Measurements from ENCODE around the gene KCNQ1OT1. TPM values are rescaled to one million over a fixed set of nuclear protein-coding genes. Genes with fewer than 3 reads are reported as not detected.

The KCNQ1OT1 gene
- total and polyA plus RNA-seq, 9 of the 15 experiments (the other 6 are each of a cell fraction or from before 2014, with no cell fraction given): 0.04 to 2.3 (median 0.74) TPM

- TF ChIP-seq E2F1 (CRISPR knock-in tag; IDR thresholded peaks at IDR 0.05) (no peak), MXD1 (CRISPR knock-in tag; IDR thresholded peaks at IDR 0.05; ENCODE audit: borderline replicate concordance, poor library complexity, severe bottlenecking) (no peak), KLF6 (CRISPR knock-in tag; IDR thresholded peaks at IDR 0.05; ENCODE audit: borderline replicate concordance) (no peak), ZNF347 (CRISPR knock-in tag; IDR thresholded peaks at IDR 0.05; ENCODE audit: low read depth) (no peak), MTA3 (IDR thresholded peaks at IDR 0.05; ENCODE audit: borderline replicate concordance) (no peak), CC2D1A (IDR thresholded peaks at IDR 0.05) (no peak), ZNF146 (CRISPR knock-in tag; IDR thresholded peaks at IDR 0.05; ENCODE audit: unreplicated experiment) (no peak), L3MBTL2 (IDR thresholded peaks at IDR 0.05) (peak; percentile 71; the same call in 1 of the 2 replicates), U2AF2 (optimal IDR thresholded peaks at IDR 0.05; ENCODE audit: low read depth, low read length) (no peak), ZNF12 (CRISPR knock-in tag; IDR thresholded peaks at IDR 0.05) (no peak), VEZF1 (CRISPR knock-in tag; IDR thresholded peaks at IDR 0.05) (peak; percentile 74), ZNF449 (CRISPR knock-in tag; IDR thresholded peaks at IDR 0.05) (no peak), ZNF316 (IDR thresholded peaks at IDR 0.05) (peak; percentile 43), CEBPB (tag; IDR thresholded peaks at IDR 0.05) (no peak), BACH1 (tag; IDR thresholded peaks at IDR 0.05) (no peak), ZBTB17 (CRISPR knock-in tag; IDR thresholded peaks at IDR 0.05) (no peak)
- TF ChIP-seq, protein P1, sequence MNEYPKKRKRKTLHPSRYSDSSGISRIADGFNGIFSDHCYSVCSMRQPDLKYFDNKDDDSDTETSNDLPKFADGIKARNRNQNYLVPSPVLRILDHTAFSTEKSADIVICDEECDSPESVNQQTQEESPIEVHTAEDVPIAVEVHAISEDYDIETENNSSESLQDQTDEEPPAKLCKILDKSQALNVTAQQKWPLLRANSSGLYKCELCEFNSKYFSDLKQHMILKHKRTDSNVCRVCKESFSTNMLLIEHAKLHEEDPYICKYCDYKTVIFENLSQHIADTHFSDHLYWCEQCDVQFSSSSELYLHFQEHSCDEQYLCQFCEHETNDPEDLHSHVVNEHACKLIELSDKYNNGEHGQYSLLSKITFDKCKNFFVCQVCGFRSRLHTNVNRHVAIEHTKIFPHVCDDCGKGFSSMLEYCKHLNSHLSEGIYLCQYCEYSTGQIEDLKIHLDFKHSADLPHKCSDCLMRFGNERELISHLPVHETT (CRISPR knock-in tag; conservative IDR thresholded peaks at IDR 0.05 in 1 of 2, IDR thresholded peaks at IDR 0.05 in 1 of 2): no peak
- TF ChIP-seq, protein P2, sequence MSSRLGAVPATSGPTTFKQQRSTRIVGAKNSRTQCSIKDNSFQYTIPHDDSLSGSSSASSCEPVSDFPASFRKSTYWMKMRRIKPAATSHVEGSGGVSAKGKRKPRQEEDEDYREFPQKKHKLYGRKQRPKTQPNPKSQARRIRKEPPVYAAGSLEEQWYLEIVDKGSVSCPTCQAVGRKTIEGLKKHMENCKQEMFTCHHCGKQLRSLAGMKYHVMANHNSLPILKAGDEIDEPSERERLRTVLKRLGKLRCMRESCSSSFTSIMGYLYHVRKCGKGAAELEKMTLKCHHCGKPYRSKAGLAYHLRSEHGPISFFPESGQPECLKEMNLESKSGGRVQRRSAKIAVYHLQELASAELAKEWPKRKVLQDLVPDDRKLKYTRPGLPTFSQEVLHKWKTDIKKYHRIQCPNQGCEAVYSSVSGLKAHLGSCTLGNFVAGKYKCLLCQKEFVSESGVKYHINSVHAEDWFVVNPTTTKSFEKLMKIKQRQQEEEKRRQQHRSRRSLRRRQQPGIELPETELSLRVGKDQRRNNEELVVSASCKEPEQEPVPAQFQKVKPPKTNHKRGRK (tag; IDR thresholded peaks at IDR 0.05): no peak
Measured at GRCh38 chr11:2574553-2575535, 125.0 kb downstream of the KCNQ1OT1 start (continued).
